ENCODE data around the gene DPYD.
A peak's percentile ranks its signal among the peaks of the same experiment; 100 is the strongest.

DPYD gene

GRCh38 chr1:97920832-97921571 lies at the start of gene DPYD:
DPYD (minus strand) TSS chr1:97921034; CDS start chr1:97920922, 112 bp downstream.
- peak; percentile 94 for DNase-seq

- DNase-seq = no peak
Measured at GRCh38 chr1:97960470-97960869, 39.6 kb upstream of the DPYD start.

- no peak for DNase-seq
Measured at GRCh38 chr1:97947695-97948094, 26.9 kb upstream of the DPYD start.

GRCh38 chr1:97943354-97943753 lies 22.5 kb upstream of the DPYD start:
- no peak for DNase-seq

- no peak for DNase-seq
Measured at GRCh38 chr1:97942161-97943123, 21.6 kb upstream of the DPYD start.

GRCh38 chr1:97938285-97938642 lies 17.4 kb upstream of the DPYD start:
- DNase-seq = no peak

GRCh38 chr1:97936976-97937375 lies 16.1 kb upstream of the DPYD start:
- no peak for DNase-seq

GRCh38 chr1:97934491-97934890 lies 13.7 kb upstream of the DPYD start:
- no peak for DNase-seq

- no peak for DNase-seq
Measured at GRCh38 chr1:97929874-97930851, 9.3 kb upstream of the DPYD start.

- no peak for DNase-seq
Measured at GRCh38 chr1:97926017-97926708, 5.3 kb upstream of the DPYD start.

GRCh38 chr1:97925151-97925550 lies 4.3 kb upstream of the DPYD start:
- no peak for DNase-seq

- no peak for DNase-seq
Measured at GRCh38 chr1:97923811-97924210, 3.0 kb upstream of the DPYD start.

GRCh38 chr1:97920276-97920831 lies 480 bp downstream of the DPYD start:
- no peak for DNase-seq

- no peak for DNase-seq
Measured at GRCh38 chr1:97919585-97920261, 1.1 kb downstream of the DPYD start.

- no peak for DNase-seq
Measured at GRCh38 chr1:97918961-97919360, 1.9 kb downstream of the DPYD start.

- no peak for DNase-seq
Measured at GRCh38 chr1:97913506-97914139, 7.2 kb downstream of the DPYD start.

GRCh38 chr1:97911266-97912215 lies 9.3 kb downstream of the DPYD start:
- DNase-seq = no peak

- DNase-seq = no peak
Measured at GRCh38 chr1:97909266-97909665, 11.6 kb downstream of the DPYD start.

GRCh38 chr1:97907886-97908285 lies 12.9 kb downstream of the DPYD start:
- DNase-seq = no peak

All from activated effector memory CD4-positive, alpha-beta T cell treated with anti-CD3 and anti-CD28 coated beads, Interleukin-2, amount 50 U/mL, for 16 hours (primary cell).